H9 (cell line): ENCODE data around the gene MLLT3. TPM values are rescaled to one million over a fixed set of nuclear protein-coding genes. Genes with fewer than 3 reads are reported as not detected.

Source experiments
- DNase-seq: peaks from one replicate; pipeline ENCODE4 v3.0.0-alpha.2; 2017
- H2AFZ ChIP-seq: one replicate; pipeline ENCODE4 v1.6.1; 2013; ENCODE audit warnings: mild to moderate bottlenecking, low read length, control low read depth, moderate library complexity
- H2AK5ac ChIP-seq: 2 replicates; pipeline ENCODE4 v1.6.1; 2013; ENCODE audit warnings: low read length, control low read depth, mixed read lengths; ENCODE audit not compliant: insufficient read length
- H2BK120ac ChIP-seq: one replicate; pipeline ENCODE4 v1.6.1; 2013; ENCODE audit warnings: low read depth, mild to moderate bottlenecking, low read length, control low read depth, inconsistent platforms; ENCODE audit not compliant: poor library complexity, severe bottlenecking
- H2BK12ac ChIP-seq: 2 replicates; pipeline ENCODE4 v1.6.1; 2013; ENCODE audit warnings: low read length, control low read depth, mixed read lengths, low read depth; ENCODE audit not compliant: insufficient read length
- H2BK15ac ChIP-seq: 2 replicates; pipeline ENCODE4 v1.6.1; 2013; ENCODE audit warnings: low read depth, low read length, control low read depth
- H2BK20ac ChIP-seq: one replicate; pipeline ENCODE4 v1.6.1; 2013; ENCODE audit warnings: low read depth, mild to moderate bottlenecking, low read length, control low read depth, inconsistent platforms; ENCODE audit not compliant: poor library complexity, severe bottlenecking
- H2BK5ac ChIP-seq: 2 replicates; pipeline ENCODE4 v1.6.1; 2013; ENCODE audit warnings: low read length, control low read depth, mixed read lengths; ENCODE audit not compliant: insufficient read length
- H3K14ac ChIP-seq: 2 replicates; pipeline ENCODE4 v1.6.1; 2013; ENCODE audit warnings: low read length, control low read depth; ENCODE audit not compliant: insufficient read depth
- H3K18ac ChIP-seq: 2 replicates; pipeline ENCODE4 v1.6.1; 2013; ENCODE audit warnings: low read depth, mild to moderate bottlenecking, mixed read lengths, low read length, control low read depth; ENCODE audit not compliant: insufficient read length
- H3K23ac ChIP-seq: 2 replicates; pipeline ENCODE4 v1.6.1; 2013; ENCODE audit warnings: low read length, control low read depth, mixed read lengths, low read depth; ENCODE audit not compliant: insufficient read length
- H3K23me2 ChIP-seq: 2 replicates; pipeline ENCODE4 v1.6.1; 2013; ENCODE audit warnings: low read depth, mild to moderate bottlenecking, mixed read lengths, low read length, control low read depth; ENCODE audit not compliant: insufficient read length, poor library complexity, severe bottlenecking
- H3K27ac ChIP-seq: 2 replicates; pipeline ENCODE4 v1.5.1; 2013; ENCODE audit warnings: low read length, control low read depth, mixed read lengths, low read depth; ENCODE audit not compliant: insufficient read length
- H3K27me3 ChIP-seq: 2 replicates; pipeline ENCODE4 v1.6.1; 2013; ENCODE audit warnings: low read length, control low read depth, inconsistent platforms; ENCODE audit not compliant: insufficient read depth
- H3K4ac ChIP-seq: 2 replicates; pipeline ENCODE4 v1.6.1; 2013; ENCODE audit warnings: low read depth, mild to moderate bottlenecking, control low read depth, inconsistent platforms, low read length, moderate library complexity
- H3K4me1 ChIP-seq: 2 replicates; pipeline ENCODE4 v1.6.1; 2013; ENCODE audit warnings: low read length, control low read depth, inconsistent platforms; ENCODE audit not compliant: insufficient read depth
- H3K4me2 ChIP-seq: 2 replicates; pipeline ENCODE4 v1.6.1; 2013; ENCODE audit warnings: low read length, control low read depth, mixed read lengths; ENCODE audit not compliant: insufficient read length, insufficient read depth
- H3K56ac ChIP-seq: 2 replicates; pipeline ENCODE4 v1.6.1; 2013; ENCODE audit warnings: low read depth, mild to moderate bottlenecking, mixed read lengths, low read length, control low read depth; ENCODE audit not compliant: insufficient read length
- H3K79me1 ChIP-seq: 2 replicates; pipeline ENCODE4 v1.6.1; 2013; ENCODE audit warnings: low read depth, mild to moderate bottlenecking, moderate library complexity, low read length, control low read depth, inconsistent platforms; ENCODE audit not compliant: insufficient read depth, poor library complexity, severe bottlenecking
- H3K79me2 ChIP-seq: 2 replicates; pipeline ENCODE4 v1.6.1; 2013; ENCODE audit warnings: low read length, control low read depth, inconsistent platforms; ENCODE audit not compliant: insufficient read depth
- H3K9ac ChIP-seq: 2 replicates; pipeline ENCODE4 v1.6.1; 2013; ENCODE audit warnings: low read length, control low read depth, mixed read lengths; ENCODE audit not compliant: insufficient read length; ENCODE audit errors: extremely low read depth
- H3K9me3 ChIP-seq: one replicate; pipeline ENCODE4 v1.6.1; 2013; ENCODE audit warnings: low read depth, low read length, inconsistent platforms; ENCODE audit not compliant: control insufficient read depth
- H3T11ph ChIP-seq: one replicate; pipeline ENCODE4 v1.6.1; 2013; ENCODE audit warnings: mild to moderate bottlenecking, low read length, control low read depth, inconsistent platforms
- H4K20me1 ChIP-seq: one replicate; pipeline ENCODE4 v1.6.1; 2013; ENCODE audit not compliant: control insufficient read depth, insufficient read length, insufficient read depth
- H4K5ac ChIP-seq: 2 replicates; pipeline ENCODE4 v1.6.1; 2013; ENCODE audit warnings: low read depth, mild to moderate bottlenecking, mixed read lengths, low read length, control low read depth; ENCODE audit not compliant: insufficient read length
- H4K8ac ChIP-seq: replicated peaks from 2 replicates; pipeline ENCODE4 v1.6.1; 2013; ENCODE audit warnings: low read length, control low read depth, mixed read lengths, low read depth; ENCODE audit not compliant: insufficient read length
- H4K91ac ChIP-seq: 2 replicates; pipeline ENCODE4 v1.6.1; 2013; ENCODE audit warnings: low read depth, mild to moderate bottlenecking, moderate library complexity, mixed read lengths, low read length, control low read depth; ENCODE audit not compliant: insufficient read length
- H3K27ac Mint-ChIP-seq, 3 experiments: 2 replicates in 2 of 3; 3 replicates in 1 of 3; pipeline ENCODE4 v1.8.0; 2020 to 2021; ENCODE audit warnings: mixed read lengths in 3 of 3, mild to moderate bottlenecking in 1 of 3, moderate library complexity in 1 of 3
- H3K27me3 Mint-ChIP-seq: 2 replicates; pipeline ENCODE4 v1.8.0; 2021; ENCODE audit warnings: low read depth, mild to moderate bottlenecking, moderate library complexity, mixed read lengths
- H3K36me3 Mint-ChIP-seq, 3 experiments: 2 replicates in 2 of 3; 3 replicates in 1 of 3; pipeline ENCODE4 v1.8.0; 2020 to 2021; ENCODE audit warnings: low read depth in 3 of 3, mixed read lengths in 3 of 3; ENCODE audit not compliant: insufficient read depth in 1 of 3
- H3K4me1 Mint-ChIP-seq, 2 experiments: 2 replicates each; pipeline ENCODE4 v1.8.0; 2020; ENCODE audit warnings: mixed read lengths in 2 of 2
- H3K4me3 Mint-ChIP-seq, 2 experiments: 2 replicates in 1 of 2; 3 replicates in 1 of 2; pipeline ENCODE4 v1.8.0; 2020 to 2021; ENCODE audit warnings: mild to moderate bottlenecking in 2 of 2, mixed read lengths in 2 of 2, moderate library complexity in 1 of 2
- H3K9me3 Mint-ChIP-seq, 2 experiments: 2 replicates in 1 of 2; 3 replicates in 1 of 2; pipeline ENCODE4 v1.8.0; 2020; ENCODE audit warnings: mild to moderate bottlenecking in 2 of 2, mixed read lengths in 2 of 2, moderate library complexity in 1 of 2
- WGBS: extraction: QIAGEN DNeasy Blood & Tissue Kit; methylation state at CpG from one replicate; pipeline ENCODE4 v1.1.7; 2013; ENCODE audit warnings: missing lambda C conversion rate, low lambda C conversion rate, mixed read lengths; ENCODE audit not compliant: insufficient read length; ENCODE audit errors: extremely low coverage; 5-methylcytosine and 5-hydroxymethylcytosine counted together
- total RNA-seq: library from RNA; stranded (reverse); gene quantifications from 2 replicates; pipeline ENCODE4 v1.2.1, GENCODE V29; 2021
- TF ChIP-seq, protein P1 (sequence below): fragments of 200-600 bp; sonication (generic); conservative IDR thresholded peaks from 3 replicates; pipeline ENCODE4 v1.8.0; 2021; ENCODE audit warnings: antibody characterized with exemption, mild to moderate bottlenecking

The MLLT3 gene
- total RNA-seq, 1 experiment from 2014 or later, result 3.9 TPM

DNA sequence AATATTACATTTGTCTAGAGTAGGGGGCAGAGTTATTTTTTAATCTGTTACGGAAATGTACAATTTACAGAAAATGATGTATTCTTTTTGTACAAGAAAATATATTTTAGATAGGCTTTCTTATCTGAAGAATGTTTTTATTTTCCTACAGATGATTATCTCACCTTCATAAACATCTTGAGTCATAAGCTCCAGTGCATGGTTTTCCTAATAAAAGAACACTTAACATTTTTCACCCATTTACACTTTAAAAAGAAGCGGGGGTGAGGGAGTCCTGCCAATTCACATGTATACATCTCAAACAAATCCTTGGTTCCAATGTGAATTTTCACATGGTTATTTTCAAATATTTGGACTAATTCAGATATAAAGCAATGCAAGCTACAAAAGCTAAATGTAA, 85.0 kb downstream of the MLLT3 start:
- no peaks in the 10 kb centered on the region for H3K79me1 ChIP-seq
- H3K9me3 ChIP-seq, result peaks cover 17% of the 10 kb centered on the region
- H2BK20ac ChIP-seq, result no peak overlapping the region
- Mint-ChIP-seq H3K4me3 (no peak overlapping the region), H3K27ac (no peak overlapping the region), H3K36me3 (peaks cover 23 to 27% (median 25%) of the 10 kb centered on the region in 3 experiments), H3K27me3 (no peaks in the 10 kb centered on the region), H3K4me1 (0 out of 4 replicates have a peak, but pooled peaks cover 0 to 2% of the 10 kb centered on the region in 2 experiments), H3K9me3 (peaks cover 28 to 29% of the 10 kb centered on the region in 2 experiments)
- no peak overlapping the region for H3T11ph ChIP-seq
- no peak overlapping the region for H4K8ac ChIP-seq
- no peak overlapping the region for H3K27ac ChIP-seq
- no peak overlapping the region for H3K4ac ChIP-seq
- H3K23ac ChIP-seq, result no peak overlapping the region
- no peak overlapping the region for H3K14ac ChIP-seq
- H2BK15ac ChIP-seq, result no peak overlapping the region
- no peak overlapping the region for H4K5ac ChIP-seq
- no peak overlapping the region for H2AK5ac ChIP-seq
- DNase-seq, result no peak
- no peak overlapping the region for H3K18ac ChIP-seq
- H2AFZ ChIP-seq, result no peak overlapping the region
- no peak overlapping the region for H2BK12ac ChIP-seq
- H3K79me2 ChIP-seq, result no peaks in the 10 kb centered on the region; the same call in 1 of the 2 replicates
- no peak overlapping the region for H4K91ac ChIP-seq
- no peaks in the 10 kb centered on the region for H3K27me3 ChIP-seq
- no peak overlapping the region for H3K56ac ChIP-seq
- no peak overlapping the region for H2BK5ac ChIP-seq
- no peaks in the 10 kb centered on the region for H3K23me2 ChIP-seq
- no peaks in the 10 kb centered on the region for H4K20me1 ChIP-seq
- H2BK120ac ChIP-seq, result no peak overlapping the region
- H3K4me1 ChIP-seq, result no peaks in the 10 kb centered on the region; the same call in 1 of the 2 replicates
- H3K4me2 ChIP-seq, result no peak overlapping the region
- H3K9ac ChIP-seq, result no peak overlapping the region
- TF ChIP-seq, protein P1, sequence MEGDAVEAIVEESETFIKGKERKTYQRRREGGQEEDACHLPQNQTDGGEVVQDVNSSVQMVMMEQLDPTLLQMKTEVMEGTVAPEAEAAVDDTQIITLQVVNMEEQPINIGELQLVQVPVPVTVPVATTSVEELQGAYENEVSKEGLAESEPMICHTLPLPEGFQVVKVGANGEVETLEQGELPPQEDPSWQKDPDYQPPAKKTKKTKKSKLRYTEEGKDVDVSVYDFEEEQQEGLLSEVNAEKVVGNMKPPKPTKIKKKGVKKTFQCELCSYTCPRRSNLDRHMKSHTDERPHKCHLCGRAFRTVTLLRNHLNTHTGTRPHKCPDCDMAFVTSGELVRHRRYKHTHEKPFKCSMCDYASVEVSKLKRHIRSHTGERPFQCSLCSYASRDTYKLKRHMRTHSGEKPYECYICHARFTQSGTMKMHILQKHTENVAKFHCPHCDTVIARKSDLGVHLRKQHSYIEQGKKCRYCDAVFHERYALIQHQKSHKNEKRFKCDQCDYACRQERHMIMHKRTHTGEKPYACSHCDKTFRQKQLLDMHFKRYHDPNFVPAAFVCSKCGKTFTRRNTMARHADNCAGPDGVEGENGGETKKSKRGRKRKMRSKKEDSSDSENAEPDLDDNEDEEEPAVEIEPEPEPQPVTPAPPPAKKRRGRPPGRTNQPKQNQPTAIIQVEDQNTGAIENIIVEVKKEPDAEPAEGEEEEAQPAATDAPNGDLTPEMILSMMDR, result no peak
- WGBS, result no CpG with 5 or more reads among the region's 2 CpGs
